NCI-H1694 treated with DMSO at 0.1 percent for 48 hours (cell line): Measurements from ENCODE around the gene GPHN.
"Not testable (repeated sequence)": the region's sequence is repeated elsewhere in the genome, so short reads cannot be mapped to it uniquely, and the experiment has no call there.

ENCODE experiments used
- DNase-seq: peaks from one replicate; lab custom pipeline; 2025; lab: John Stamatoyannopoulos, UW

GPHN gene

GRCh38 chr14:66502836-66503235 lies 5.1 kb upstream of the GPHN start:
- DNase-seq: not testable (repeated sequence)

GRCh38 chr14:66503532-66503931 lies 4.4 kb upstream of the GPHN start:
- DNase-seq: peak; percentile 58

GRCh38 chr14:66507181-66507721 lies 696 bp upstream of the GPHN start:
- peak; percentile 69 for DNase-seq

- no peak for DNase-seq
These were observed 549 bp downstream of the GPHN start for GRCh38 chr14:66508547-66508845.

GRCh38 chr14:66508846-66509621 lies 1.1 kb downstream of the GPHN start:
- peak; percentile 51 for DNase-seq

GRCh38 chr14:66509874-66510273 lies 1.9 kb downstream of the GPHN start:
- no peak for DNase-seq

GRCh38 chr14:66511849-66512248 lies 3.9 kb downstream of the GPHN start:
- no peak for DNase-seq

GRCh38 chr14:66514213-66514612 lies 6.3 kb downstream of the GPHN start:
- no peak for DNase-seq

- no peak for DNase-seq
These were observed 22.6 kb downstream of the GPHN start for GRCh38 chr14:66530526-66530925.

- DNase-seq: no peak
These were observed 31.1 kb downstream of the GPHN start for GRCh38 chr14:66539034-66539433.

GRCh38 chr14:66540038-66540437 lies 32.1 kb downstream of the GPHN start:
- DNase-seq: no peak

- DNase-seq: no peak
These were observed 33.7 kb downstream of the GPHN start for GRCh38 chr14:66541627-66542026.

- no peak for DNase-seq
These were observed 36.0 kb downstream of the GPHN start for GRCh38 chr14:66543996-66544395.

- not testable (repeated sequence) for DNase-seq
These were observed 37.2 kb downstream of the GPHN start for GRCh38 chr14:66545191-66545590.

GRCh38 chr14:66545751-66546150 lies 37.8 kb downstream of the GPHN start:
- DNase-seq: not testable (repeated sequence)

GRCh38 chr14:66563731-66564130 lies 55.8 kb downstream of the GPHN start:
- DNase-seq: no peak

- DNase-seq: no peak
These were observed 60.3 kb downstream of the GPHN start for GRCh38 chr14:66568220-66568619.

GRCh38 chr14:66572826-66573225 lies 64.9 kb downstream of the GPHN start:
- no peak for DNase-seq

- no peak for DNase-seq
These were observed 67.1 kb downstream of the GPHN start for GRCh38 chr14:66575014-66575413.

- no peak for DNase-seq
These were observed 68.0 kb downstream of the GPHN start for GRCh38 chr14:66575939-66576338.

- not testable (repeated sequence) for DNase-seq
These were observed 79.8 kb downstream of the GPHN start for GRCh38 chr14:66587753-66588152.

GRCh38 chr14:66595394-66595793 lies 87.4 kb downstream of the GPHN start:
- no peak for DNase-seq

GRCh38 chr14:66596241-66596985 lies 88.5 kb downstream of the GPHN start:
- DNase-seq: no peak
